HepG2 (cell line): ENCODE data around the gene SH3TC2. TPM values are rescaled to one million over a fixed set of nuclear protein-coding genes. Genes with fewer than 3 reads are reported as not detected.

ENCODE experiments used
- JUND ChIP-seq: sonication (generic); formaldehyde crosslinking; IDR thresholded peaks from 2 replicates; pipeline ENCODE4 v1.8.0; 2022; ENCODE audit warnings: mild to moderate bottlenecking, missing genetic modification reagents
- MEIS2 ChIP-seq: sonication (generic); formaldehyde crosslinking; IDR thresholded peaks from 2 replicates; pipeline ENCODE4 v1.9.0; 2021; ENCODE audit warnings: mild to moderate bottlenecking, missing genetic modification reagents
- NFIC ChIP-seq: IDR thresholded peaks from 2 replicates; pipeline ENCODE4 v1.6.1; 2012; ENCODE audit warnings: mild to moderate bottlenecking, low read length, inconsistent platforms
- NPAS2 ChIP-seq: sonication (generic); formaldehyde crosslinking; IDR thresholded peaks from 2 replicates; pipeline ENCODE4 v1.8.0; 2022; ENCODE audit warnings: mild to moderate bottlenecking, missing genetic modification reagents, borderline replicate concordance
- PRDM4 ChIP-seq: sonication (generic); formaldehyde crosslinking; IDR thresholded peaks from 2 replicates; pipeline ENCODE4 v1.9.0; 2021; ENCODE audit warnings: missing genetic modification reagents, borderline replicate concordance
- REST ChIP-seq, 2 experiments: IDR thresholded peaks; 2 replicates each; pipeline ENCODE4 v1.6.1; 2011 to 2012; ENCODE audit warnings: low read length in 2 of 2, borderline replicate concordance in 1 of 2, low read depth in 1 of 2, mild to moderate bottlenecking in 1 of 2, moderate library complexity in 1 of 2
- SYNCRIP ChIP-seq: fragments of 200-400 bp; formaldehyde crosslinking; IDR thresholded peaks from 2 replicates; pipeline ENCODE4 v1.6.1; 2018; ENCODE audit warnings: mild to moderate bottlenecking, low read depth, low read length; ENCODE audit not compliant: insufficient read depth
- TFE3 ChIP-seq: IDR thresholded peaks from 2 replicates; pipeline ENCODE4 v1.6.1; 2016
- ZEB1 ChIP-seq: IDR thresholded peaks from 2 replicates; pipeline ENCODE4 v1.6.1; 2012; ENCODE audit warnings: mild to moderate bottlenecking, low read depth, inconsistent platforms; ENCODE audit not compliant: insufficient replicate concordance
- ZNF335 ChIP-seq: sonication (generic); formaldehyde crosslinking; IDR thresholded peaks from 2 replicates; pipeline ENCODE4 v1.4.0; 2020; ENCODE audit warnings: missing genetic modification reagents
- ZNF567 ChIP-seq: sonication (generic); formaldehyde crosslinking; IDR thresholded peaks from 2 replicates; pipeline ENCODE4 v1.8.1; 2023; ENCODE audit warnings: mild to moderate bottlenecking, missing genetic modification reagents, borderline replicate concordance
- ZNF569 ChIP-seq: sonication (generic); formaldehyde crosslinking; IDR thresholded peaks from 2 replicates; pipeline ENCODE4 v1.5.0; 2020; ENCODE audit warnings: mild to moderate bottlenecking, missing genetic modification reagents, moderate library complexity, borderline replicate concordance
- polyA plus RNA-seq, 8 experiments: library from polyadenylated mRNA; depleted of rRNA in 3 of 8; stranded (reverse) in 7 of 8; unstranded in 1 of 8; fragments of >200 nt; fragmentation: Illumina TruSeq in 4 of 8; extraction: Trizol in 4 of 8; gene quantifications; 2 replicates each; pipeline versions ENCODE4 v1.2.1 to v1.2.3, GENCODE V29; 2011 to 2016; ENCODE audit warnings: low read depth in 4 of 8, missing spikeins in 1 of 8, mixed read lengths in 1 of 8; ENCODE audit not compliant: insufficient read depth in 1 of 8
- total RNA-seq, 5 experiments: library from RNA; depleted of rRNA; stranded (reverse); fragments of >200 nt; fragmentation: Illumina TruSeq; extraction: Trizol; gene quantifications; 2 replicates each; pipeline ENCODE4 v1.2.3, GENCODE V29; 2016; ENCODE audit warnings: low read depth in 1 of 5

Gene SH3TC2
- total and polyA plus RNA-seq, 2 of the 13 experiments (the other 11 are each of a cell fraction or from before 2014, with no cell fraction given): 0.34 to 0.71 TPM

GRCh38 chr5:149028161-149028560 is 34.7 kb downstream of the SH3TC2 start (continued):
- TF ChIP-seq TFE3 (no peak), SYNCRIP (no peak), REST (IDR thresholded peaks at IDR 0.05; ENCODE audit: borderline replicate concordance in 1 of 2, low read depth in 1 of 2, low read length in 2 of 2) (no peak), PRDM4 (CRISPR knock-in tag) (no peak), NFIC (no peak), NPAS2 (CRISPR knock-in tag) (no peak), ZEB1 (no peak), ZNF335 (CRISPR knock-in tag) (no peak), ZNF567 (no peak), ZNF569 (CRISPR knock-in tag) (no peak), JUND (CRISPR knock-in tag) (no peak), MEIS2 (CRISPR knock-in tag) (no peak)
